H9 (cell line): ENCODE results near the gene DENND10. TPM values are rescaled to one million over a fixed set of nuclear protein-coding genes. Genes with fewer than 3 reads are reported as not detected.
A peak's percentile ranks its signal among the peaks of the same experiment; 100 is the strongest.

Source experiments
- DNase-seq: peaks from one replicate; pipeline ENCODE4 v3.0.0-alpha.2; 2017
- H2AFZ ChIP-seq: one replicate; pipeline ENCODE4 v1.6.1; 2013; ENCODE audit warnings: mild to moderate bottlenecking, low read length, control low read depth, moderate library complexity
- H2AK5ac ChIP-seq: 2 replicates; pipeline ENCODE4 v1.6.1; 2013; ENCODE audit warnings: low read length, control low read depth, mixed read lengths; ENCODE audit not compliant: insufficient read length
- H2BK120ac ChIP-seq: one replicate; pipeline ENCODE4 v1.6.1; 2013; ENCODE audit warnings: low read depth, mild to moderate bottlenecking, low read length, control low read depth, inconsistent platforms; ENCODE audit not compliant: poor library complexity, severe bottlenecking
- H2BK12ac ChIP-seq: 2 replicates; pipeline ENCODE4 v1.6.1; 2013; ENCODE audit warnings: low read length, control low read depth, mixed read lengths, low read depth; ENCODE audit not compliant: insufficient read length
- H2BK15ac ChIP-seq: 2 replicates; pipeline ENCODE4 v1.6.1; 2013; ENCODE audit warnings: low read depth, low read length, control low read depth
- H2BK20ac ChIP-seq: one replicate; pipeline ENCODE4 v1.6.1; 2013; ENCODE audit warnings: low read depth, mild to moderate bottlenecking, low read length, control low read depth, inconsistent platforms; ENCODE audit not compliant: poor library complexity, severe bottlenecking
- H2BK5ac ChIP-seq: 2 replicates; pipeline ENCODE4 v1.6.1; 2013; ENCODE audit warnings: low read length, control low read depth, mixed read lengths; ENCODE audit not compliant: insufficient read length
- H3K14ac ChIP-seq: 2 replicates; pipeline ENCODE4 v1.6.1; 2013; ENCODE audit warnings: low read length, control low read depth; ENCODE audit not compliant: insufficient read depth
- H3K18ac ChIP-seq: 2 replicates; pipeline ENCODE4 v1.6.1; 2013; ENCODE audit warnings: low read depth, mild to moderate bottlenecking, mixed read lengths, low read length, control low read depth; ENCODE audit not compliant: insufficient read length
- H3K23ac ChIP-seq: 2 replicates; pipeline ENCODE4 v1.6.1; 2013; ENCODE audit warnings: low read length, control low read depth, mixed read lengths, low read depth; ENCODE audit not compliant: insufficient read length
- H3K23me2 ChIP-seq: 2 replicates; pipeline ENCODE4 v1.6.1; 2013; ENCODE audit warnings: low read depth, mild to moderate bottlenecking, mixed read lengths, low read length, control low read depth; ENCODE audit not compliant: insufficient read length, poor library complexity, severe bottlenecking
- H3K27ac ChIP-seq: 2 replicates; pipeline ENCODE4 v1.5.1; 2013; ENCODE audit warnings: low read length, control low read depth, mixed read lengths, low read depth; ENCODE audit not compliant: insufficient read length
- H3K27me3 ChIP-seq: 2 replicates; pipeline ENCODE4 v1.6.1; 2013; ENCODE audit warnings: low read length, control low read depth, inconsistent platforms; ENCODE audit not compliant: insufficient read depth
- H3K4ac ChIP-seq: 2 replicates; pipeline ENCODE4 v1.6.1; 2013; ENCODE audit warnings: low read depth, mild to moderate bottlenecking, control low read depth, inconsistent platforms, low read length, moderate library complexity
- H3K4me1 ChIP-seq: 2 replicates; pipeline ENCODE4 v1.6.1; 2013; ENCODE audit warnings: low read length, control low read depth, inconsistent platforms; ENCODE audit not compliant: insufficient read depth
- H3K4me2 ChIP-seq: 2 replicates; pipeline ENCODE4 v1.6.1; 2013; ENCODE audit warnings: low read length, control low read depth, mixed read lengths; ENCODE audit not compliant: insufficient read length, insufficient read depth
- H3K56ac ChIP-seq: 2 replicates; pipeline ENCODE4 v1.6.1; 2013; ENCODE audit warnings: low read depth, mild to moderate bottlenecking, mixed read lengths, low read length, control low read depth; ENCODE audit not compliant: insufficient read length
- H3K79me1 ChIP-seq: 2 replicates; pipeline ENCODE4 v1.6.1; 2013; ENCODE audit warnings: low read depth, mild to moderate bottlenecking, moderate library complexity, low read length, control low read depth, inconsistent platforms; ENCODE audit not compliant: insufficient read depth, poor library complexity, severe bottlenecking
- H3K79me2 ChIP-seq: 2 replicates; pipeline ENCODE4 v1.6.1; 2013; ENCODE audit warnings: low read length, control low read depth, inconsistent platforms; ENCODE audit not compliant: insufficient read depth
- H3K9ac ChIP-seq: 2 replicates; pipeline ENCODE4 v1.6.1; 2013; ENCODE audit warnings: low read length, control low read depth, mixed read lengths; ENCODE audit not compliant: insufficient read length; ENCODE audit errors: extremely low read depth
- H3K9me3 ChIP-seq: one replicate; pipeline ENCODE4 v1.6.1; 2013; ENCODE audit warnings: low read depth, low read length, inconsistent platforms; ENCODE audit not compliant: control insufficient read depth
- H3T11ph ChIP-seq: one replicate; pipeline ENCODE4 v1.6.1; 2013; ENCODE audit warnings: mild to moderate bottlenecking, low read length, control low read depth, inconsistent platforms
- H4K20me1 ChIP-seq: one replicate; pipeline ENCODE4 v1.6.1; 2013; ENCODE audit not compliant: control insufficient read depth, insufficient read length, insufficient read depth
- H4K5ac ChIP-seq: 2 replicates; pipeline ENCODE4 v1.6.1; 2013; ENCODE audit warnings: low read depth, mild to moderate bottlenecking, mixed read lengths, low read length, control low read depth; ENCODE audit not compliant: insufficient read length
- H4K8ac ChIP-seq: replicated peaks from 2 replicates; pipeline ENCODE4 v1.6.1; 2013; ENCODE audit warnings: low read length, control low read depth, mixed read lengths, low read depth; ENCODE audit not compliant: insufficient read length
- H4K91ac ChIP-seq: 2 replicates; pipeline ENCODE4 v1.6.1; 2013; ENCODE audit warnings: low read depth, mild to moderate bottlenecking, moderate library complexity, mixed read lengths, low read length, control low read depth; ENCODE audit not compliant: insufficient read length
- H3K27ac Mint-ChIP-seq, 3 experiments: 2 replicates in 2 of 3; 3 replicates in 1 of 3; pipeline ENCODE4 v1.8.0; 2020 to 2021; ENCODE audit warnings: mixed read lengths in 3 of 3, mild to moderate bottlenecking in 1 of 3, moderate library complexity in 1 of 3
- H3K27me3 Mint-ChIP-seq: 2 replicates; pipeline ENCODE4 v1.8.0; 2021; ENCODE audit warnings: low read depth, mild to moderate bottlenecking, moderate library complexity, mixed read lengths
- H3K36me3 Mint-ChIP-seq, 3 experiments: 2 replicates in 2 of 3; 3 replicates in 1 of 3; pipeline ENCODE4 v1.8.0; 2020 to 2021; ENCODE audit warnings: low read depth in 3 of 3, mixed read lengths in 3 of 3; ENCODE audit not compliant: insufficient read depth in 1 of 3
- H3K4me1 Mint-ChIP-seq, 2 experiments: 2 replicates each; pipeline ENCODE4 v1.8.0; 2020; ENCODE audit warnings: mixed read lengths in 2 of 2
- H3K4me3 Mint-ChIP-seq, 2 experiments: 2 replicates in 1 of 2; 3 replicates in 1 of 2; pipeline ENCODE4 v1.8.0; 2020 to 2021; ENCODE audit warnings: mild to moderate bottlenecking in 2 of 2, mixed read lengths in 2 of 2, moderate library complexity in 1 of 2
- H3K9me3 Mint-ChIP-seq, 2 experiments: 2 replicates in 1 of 2; 3 replicates in 1 of 2; pipeline ENCODE4 v1.8.0; 2020; ENCODE audit warnings: mild to moderate bottlenecking in 2 of 2, mixed read lengths in 2 of 2, moderate library complexity in 1 of 2
- CTCF ChIP-seq: fragments of 200-600 bp; sonication (generic); conservative IDR thresholded peaks from 3 replicates; pipeline ENCODE4 v1.8.0; 2021; ENCODE audit warnings: antibody characterized with exemption, mild to moderate bottlenecking
- WGBS: extraction: QIAGEN DNeasy Blood & Tissue Kit; methylation state at CpG from one replicate; pipeline ENCODE4 v1.1.7; 2013; ENCODE audit warnings: missing lambda C conversion rate, low lambda C conversion rate, mixed read lengths; ENCODE audit not compliant: insufficient read length; ENCODE audit errors: extremely low coverage; 5-methylcytosine and 5-hydroxymethylcytosine counted together
- total RNA-seq: library from RNA; stranded (reverse); gene quantifications from 2 replicates; pipeline ENCODE4 v1.2.1, GENCODE V29; 2021

Gene DENND10
- total RNA-seq, 1 experiment from 2014 or later, result 63.2 TPM

DNA sequence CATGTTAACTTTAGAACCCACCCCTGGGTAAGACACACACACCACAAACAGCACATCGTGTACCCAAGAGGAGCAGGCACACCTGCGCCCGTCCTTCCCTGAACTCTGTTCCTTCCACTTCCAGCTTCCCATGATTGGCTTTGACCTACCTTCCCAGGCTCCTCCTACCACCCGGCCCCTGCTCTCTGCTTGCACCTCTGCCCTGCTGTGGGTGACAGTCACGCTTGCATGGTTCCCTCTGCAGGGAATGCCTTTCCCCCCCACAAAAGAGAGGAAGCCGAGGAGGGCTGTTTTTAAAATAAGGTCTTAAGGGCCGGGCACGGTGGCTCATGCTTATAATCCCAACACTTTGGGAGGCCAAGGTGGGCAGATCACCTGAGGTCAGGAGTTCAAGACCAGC is 45.2 kb downstream of the DENND10 start:
- Histone ChIP-seq H3K9ac (no peak overlapping the region), H2BK12ac (no peak overlapping the region), H2AK5ac (no peak overlapping the region), H4K91ac (no peak overlapping the region), H3K79me1 (no peaks in the 10 kb centered on the region), H3K79me2 (no peaks in the 10 kb centered on the region), H4K8ac (no peak overlapping the region), H3K56ac (no peak overlapping the region), H3K23ac (no peak overlapping the region), H3K14ac (no peak overlapping the region), H2BK20ac (no peak overlapping the region), H3K4me1 (no peaks in the 10 kb centered on the region), H4K20me1 (no peaks in the 10 kb centered on the region), H3K4me2 (no peak overlapping the region), H2BK120ac (no peak overlapping the region), H3K27ac (no peak overlapping the region), H3K27me3 (no peaks in the 10 kb centered on the region), H2BK15ac (no peak overlapping the region), H3K9me3 (no peaks in the 10 kb centered on the region), H4K5ac (no peak overlapping the region), H3K23me2 (no peaks in the 10 kb centered on the region), H3K18ac (no peak overlapping the region), H2BK5ac (no peak overlapping the region), H3K4ac (no peak overlapping the region), H2AFZ (no peak overlapping the region), H3T11ph (no peak overlapping the region)
- DNase-seq, result no peak
- Mint-ChIP-seq H3K9me3 (no peaks in the 10 kb centered on the region; a peak in 1 of 5 replicates), H3K27me3 (no peaks in the 10 kb centered on the region), H3K4me3 (no peak overlapping the region), H3K27ac (peak overlapping the region in 1 of 3 experiments; percentile 82; a peak in 2 of 7 replicates), H3K36me3 (peaks cover 9 to 38% (median 24%) of the 10 kb centered on the region in 3 experiments), H3K4me1 (no peaks in the 10 kb centered on the region)
- WGBS, result no CpG with 5 or more reads among the region's 8 CpGs
- no peak for TF ChIP-seq CTCF
